Smooth muscle cell of the brain vasculature (primary cell): Measurements from ENCODE around the gene PKD1.

Experiments
- DNase-seq: peaks from one replicate; pipeline ENCODE4 v3.0.0-alpha.2; 2012; ENCODE audit warnings: low read depth, low spot score

PKD1 gene

DNA sequence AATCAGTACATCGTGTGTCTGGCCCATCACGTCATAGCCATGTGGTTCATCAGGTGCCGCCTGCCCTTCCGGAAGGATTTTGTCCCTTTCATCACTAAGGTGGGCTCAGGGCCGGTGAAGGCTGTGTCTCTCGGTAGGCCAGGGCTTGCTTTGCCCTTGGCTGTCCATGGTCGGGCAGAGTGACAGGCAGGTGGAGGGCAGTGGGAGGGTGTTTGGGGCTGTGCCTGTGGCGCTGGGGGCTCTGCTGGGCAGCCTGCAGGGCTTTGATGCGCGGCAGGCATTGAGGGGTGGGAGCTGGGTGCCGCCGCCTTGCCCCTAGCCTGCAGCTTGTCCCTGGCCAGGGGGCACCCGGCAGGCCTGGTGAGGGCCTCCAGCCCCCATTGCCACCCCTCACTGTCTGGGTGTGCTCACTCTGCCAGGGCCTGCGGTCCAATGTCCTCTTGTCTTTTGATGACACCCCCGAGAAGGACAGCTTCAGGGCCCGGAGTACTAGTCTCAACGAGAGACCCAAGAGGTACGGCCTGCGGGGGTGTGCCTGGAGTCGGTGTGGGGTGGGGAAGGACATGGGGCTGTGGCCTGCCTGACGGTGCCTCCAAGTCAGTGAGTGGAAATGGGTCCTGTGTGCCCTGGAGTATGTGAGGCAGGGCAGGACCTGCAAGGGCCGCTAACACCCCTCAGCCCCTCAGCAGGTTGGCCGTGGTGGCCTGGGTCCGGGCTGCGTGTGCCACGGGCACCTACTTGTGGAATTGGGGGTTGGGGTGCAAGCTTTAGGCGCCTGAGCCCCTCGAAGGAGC is 59.4 kb downstream of the PKD1 start:
- no peak for DNase-seq

DNA sequence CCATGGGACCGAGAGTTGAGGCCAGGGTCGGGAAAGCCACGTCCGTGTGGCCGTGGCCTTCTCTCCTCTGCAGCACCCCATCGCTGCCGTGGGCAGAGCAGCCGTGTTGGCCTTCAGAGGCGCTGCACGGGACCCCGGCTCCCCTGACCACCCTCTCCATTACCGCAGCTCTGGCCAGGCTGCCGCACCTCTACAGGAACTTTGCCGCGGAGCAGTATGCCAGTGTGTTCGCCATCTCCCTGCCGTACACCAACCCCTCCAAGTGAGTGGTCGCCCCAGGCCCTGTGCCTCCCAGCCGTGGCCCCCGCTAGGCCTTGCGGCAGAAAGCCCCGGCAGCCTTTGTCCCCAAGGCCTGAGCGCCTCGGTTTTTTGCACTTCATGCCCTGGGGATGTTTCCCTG is 60.1 kb downstream of the PKD1 start:
- DNase-seq = no peak

DNA sequence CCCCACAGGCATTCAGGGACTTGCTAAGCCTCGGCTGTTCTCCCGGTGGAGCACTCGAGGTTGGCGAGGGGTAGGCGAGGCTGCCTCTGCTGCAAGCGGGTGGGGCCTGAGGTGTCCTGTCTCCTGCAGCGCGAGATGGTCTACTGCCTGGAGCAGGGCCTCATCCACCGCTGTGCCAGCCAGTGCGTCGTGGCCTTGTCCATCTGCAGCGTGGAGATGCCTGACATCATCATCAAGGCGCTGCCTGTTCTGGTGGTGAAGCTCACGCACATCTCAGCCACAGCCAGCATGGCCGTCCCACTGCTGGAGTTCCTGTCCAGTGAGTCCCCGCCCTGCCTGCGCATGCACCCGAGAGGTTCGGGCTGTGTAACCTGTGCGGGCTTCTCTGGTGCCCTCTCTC is 61.6 kb downstream of the PKD1 start:
- no peak for DNase-seq

DNA sequence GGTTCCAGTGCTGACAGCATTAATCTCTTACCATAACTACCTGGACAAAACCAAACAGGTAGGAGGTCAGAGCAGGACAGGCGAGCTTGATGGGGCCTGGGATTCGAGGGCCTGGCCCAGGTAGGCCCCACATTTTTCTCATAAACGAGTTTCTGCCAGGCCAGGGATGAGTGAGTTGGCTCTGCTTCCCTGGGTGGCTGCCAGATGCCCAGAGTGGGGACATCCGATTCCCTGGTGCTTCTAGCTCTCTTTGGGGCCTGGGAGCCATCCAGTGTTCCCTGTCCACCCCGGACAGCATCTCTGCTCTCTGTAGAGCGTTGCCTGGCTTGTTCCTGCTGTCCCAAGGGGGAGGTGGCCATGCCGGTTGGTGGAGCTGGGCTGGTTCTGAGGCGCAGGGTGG is 62.8 kb downstream of the PKD1 start:
- no peak for DNase-seq

DNA sequence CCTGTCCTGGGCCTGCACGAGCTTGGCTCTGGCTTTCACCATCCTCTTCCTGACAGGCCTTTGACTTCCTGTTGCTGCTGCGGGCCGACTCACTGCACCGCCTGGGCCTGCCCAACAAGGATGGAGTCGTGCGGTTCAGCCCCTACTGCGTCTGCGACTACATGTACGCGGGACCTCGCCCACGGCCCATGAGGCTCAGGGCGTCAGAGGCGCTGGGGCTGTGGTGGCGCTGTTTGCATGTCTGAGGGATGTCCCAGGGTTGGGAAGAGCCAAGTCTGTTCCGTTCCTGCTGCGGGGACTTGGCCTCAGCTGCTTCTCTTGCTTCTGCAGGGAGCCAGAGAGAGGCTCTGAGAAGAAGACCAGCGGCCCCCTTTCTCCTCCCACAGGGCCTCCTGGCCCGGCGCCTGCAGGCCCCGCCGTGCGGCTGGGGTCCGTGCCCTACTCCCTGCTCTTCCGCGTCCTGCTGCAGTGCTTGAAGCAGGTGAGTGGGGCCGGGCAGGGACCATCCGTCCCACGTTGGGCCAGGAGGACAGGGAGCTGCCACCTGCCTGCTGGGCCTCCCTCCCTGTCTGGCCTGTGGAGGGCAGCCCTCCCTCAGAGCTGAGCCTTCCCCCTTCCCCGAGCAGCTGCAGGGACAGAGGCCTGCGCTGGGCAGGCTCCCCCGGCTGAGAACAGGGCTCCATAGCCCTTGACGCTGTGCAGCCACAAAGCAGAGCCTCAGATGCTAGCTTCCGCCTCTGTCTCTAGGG is 64.1 kb downstream of the PKD1 start:
- no peak for DNase-seq

DNA sequence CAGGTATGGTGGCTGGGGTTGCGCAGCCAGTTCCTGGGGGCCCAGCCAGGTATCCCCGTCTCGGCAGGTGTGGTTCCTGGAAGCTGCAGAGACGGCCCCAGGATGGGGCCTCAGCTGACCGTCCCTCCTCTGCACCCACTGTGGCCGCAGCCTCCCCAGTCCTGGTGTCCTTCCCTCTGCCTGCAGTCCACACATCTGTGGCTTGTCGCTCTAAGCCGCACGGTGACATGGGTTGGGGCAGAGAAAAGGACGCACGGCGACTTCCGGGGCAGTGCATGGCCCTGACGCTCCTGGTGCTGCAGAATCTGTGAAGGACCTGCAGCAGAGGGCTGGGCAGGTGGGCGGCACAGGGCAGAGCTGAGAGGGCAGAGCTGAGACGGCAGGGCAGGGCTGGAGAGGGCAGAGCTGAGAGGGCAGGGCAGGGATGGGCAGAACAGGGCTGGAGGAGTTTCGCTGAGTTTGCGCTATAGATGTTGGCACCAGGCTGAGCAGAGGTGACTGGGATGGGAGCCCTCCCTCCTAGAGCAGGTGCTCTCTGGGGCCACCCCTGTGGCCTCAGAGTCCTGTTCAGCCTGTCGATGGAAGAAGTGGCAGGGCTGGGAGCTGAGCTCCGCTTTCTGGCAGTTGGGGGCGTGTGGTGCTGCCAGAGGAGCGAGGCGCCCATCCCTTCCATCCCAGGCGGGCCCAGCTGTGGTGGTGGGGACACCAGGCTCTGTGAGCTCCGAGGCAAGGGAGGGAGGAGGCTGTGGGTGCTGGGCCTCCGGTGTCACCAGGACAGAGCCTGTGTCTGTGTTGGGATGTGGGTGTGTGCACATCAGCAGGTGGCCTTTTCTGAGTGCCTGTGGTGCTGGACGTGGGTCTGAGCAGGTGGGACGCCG is 64.9 kb downstream of the PKD1 start:
- DNase-seq = no peak

DNA sequence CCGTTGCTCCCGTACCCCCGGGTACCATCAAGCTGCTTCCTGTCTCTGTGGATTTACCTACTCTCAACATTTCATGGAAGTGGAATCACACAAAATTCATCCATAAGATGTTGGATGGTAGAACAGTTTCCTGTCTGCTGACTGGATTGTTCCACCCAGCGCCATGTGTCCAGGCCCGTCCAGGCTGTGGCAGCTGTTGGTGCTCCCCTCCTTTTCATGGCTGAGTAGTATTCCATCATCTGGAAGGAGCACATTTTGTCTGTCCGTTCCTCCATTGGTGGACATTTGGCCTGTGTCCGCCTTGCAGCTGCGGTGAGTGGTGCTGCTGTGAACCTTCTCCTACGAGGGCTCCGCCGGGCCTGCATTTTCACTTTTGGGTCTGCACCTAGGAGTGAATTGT is 69.6 kb downstream of the PKD1 start:
- DNase-seq = no peak

DNA sequence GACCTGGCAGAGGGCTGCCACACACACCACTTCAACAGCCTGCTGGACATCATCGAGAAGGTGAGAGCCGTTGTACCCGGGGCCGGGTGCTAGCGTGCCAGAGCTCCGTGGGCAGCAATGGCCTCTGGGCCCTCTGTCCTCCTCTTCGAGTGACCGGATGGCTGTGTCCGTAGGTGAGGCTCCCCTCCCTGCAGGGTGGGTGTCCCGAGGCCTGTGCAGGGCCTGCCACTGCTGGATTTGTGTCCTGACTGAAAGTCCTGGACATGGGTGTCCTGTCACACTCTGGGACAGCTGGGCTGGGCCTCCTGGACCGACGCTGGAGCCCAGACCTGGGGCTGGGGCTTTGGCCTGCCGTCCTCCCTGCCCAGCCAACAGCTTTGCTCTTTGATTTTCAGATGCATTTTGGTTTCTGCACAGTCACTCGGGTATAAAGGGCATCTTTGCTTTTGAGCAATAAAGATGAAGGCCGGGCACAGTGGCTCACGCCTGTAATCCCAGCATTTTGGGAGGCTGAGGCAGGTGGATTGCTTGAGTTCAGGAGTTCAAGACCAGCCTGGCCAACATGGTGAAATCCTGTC is 71.2 kb downstream of the PKD1 start:
- no peak for DNase-seq

DNA sequence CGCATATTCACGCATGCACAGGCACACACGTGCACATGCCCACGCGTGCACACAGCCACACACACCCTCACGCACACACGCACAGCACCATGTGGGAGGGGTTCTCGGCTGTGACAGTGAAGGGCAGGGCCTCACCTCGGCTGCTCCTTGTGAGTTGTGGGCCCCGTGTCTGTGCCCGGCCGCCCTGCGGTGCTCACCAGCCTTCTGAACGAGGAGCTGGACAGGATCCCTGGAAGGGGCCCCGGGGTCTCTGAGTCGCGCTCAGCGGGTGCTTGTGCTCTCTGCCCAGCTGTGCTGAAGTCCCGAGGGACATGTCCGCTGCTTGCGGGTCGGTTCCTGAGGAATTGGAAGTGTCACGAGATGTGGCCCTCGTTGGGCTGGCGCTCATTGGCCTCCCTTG is 71.8 kb downstream of the PKD1 start:
- DNase-seq = no peak

DNA sequence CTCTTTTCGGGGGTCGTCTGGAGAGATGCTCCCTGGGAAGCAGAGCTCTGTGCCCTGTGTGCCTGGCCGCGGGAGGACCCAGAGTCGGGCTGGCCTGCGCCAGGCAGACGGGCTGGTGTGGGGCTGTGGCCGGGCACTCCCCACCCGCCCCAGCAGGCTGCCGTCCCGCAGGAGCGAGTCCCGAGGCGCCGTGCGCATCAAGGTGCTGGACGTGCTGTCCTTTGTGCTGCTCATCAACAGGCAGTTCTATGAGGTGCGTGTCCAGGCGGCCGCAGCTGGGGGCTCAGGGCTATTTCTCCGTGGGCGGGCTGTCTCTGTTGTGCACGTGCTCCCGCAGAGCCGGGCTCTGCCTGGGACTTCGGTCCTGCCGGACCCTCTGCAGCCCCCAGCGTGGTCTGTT is 72.9 kb downstream of the PKD1 start:
- no peak for DNase-seq

DNA sequence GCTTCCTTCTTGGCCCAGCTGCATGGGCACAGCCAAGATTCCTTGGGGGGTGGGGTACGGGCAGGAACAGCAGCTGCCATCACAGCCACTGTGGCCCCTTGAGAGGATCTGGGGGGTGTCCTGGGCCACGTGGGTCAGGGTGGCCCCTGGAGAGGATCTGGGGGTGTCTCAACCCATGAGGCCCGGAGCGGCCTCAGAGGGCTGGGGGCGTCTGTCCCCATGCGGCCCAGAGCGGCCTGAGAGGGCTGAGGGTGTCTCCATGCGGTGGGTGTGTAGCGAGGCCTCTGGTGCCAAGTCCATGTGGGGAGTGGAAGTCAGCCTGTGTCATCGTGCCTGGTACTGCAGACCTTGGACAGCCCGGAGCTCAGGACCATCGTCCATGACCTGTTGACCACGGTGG is 74.2 kb downstream of the PKD1 start:
- DNase-seq = no peak

DNA sequence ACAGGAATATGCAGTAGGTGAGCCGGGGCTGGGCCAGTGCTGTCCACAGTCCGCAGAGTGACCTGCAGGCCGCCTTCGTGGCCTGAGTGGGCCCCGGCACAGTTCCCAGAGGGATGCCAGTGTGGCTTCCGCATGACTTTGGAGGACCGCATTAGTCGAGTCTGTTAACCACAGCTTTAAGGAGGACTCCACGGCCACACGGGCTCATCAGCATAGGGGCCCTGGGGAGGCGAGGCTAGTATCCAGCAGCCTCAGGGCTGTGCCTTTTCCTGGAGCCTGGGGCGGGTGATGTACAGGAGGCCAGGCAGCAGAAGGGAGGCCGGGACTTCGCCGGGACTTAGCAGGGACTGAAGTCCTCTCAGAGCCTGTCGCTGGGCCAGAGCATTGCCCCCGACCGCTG is 74.7 kb downstream of the PKD1 start:
- DNase-seq = no peak

DNA sequence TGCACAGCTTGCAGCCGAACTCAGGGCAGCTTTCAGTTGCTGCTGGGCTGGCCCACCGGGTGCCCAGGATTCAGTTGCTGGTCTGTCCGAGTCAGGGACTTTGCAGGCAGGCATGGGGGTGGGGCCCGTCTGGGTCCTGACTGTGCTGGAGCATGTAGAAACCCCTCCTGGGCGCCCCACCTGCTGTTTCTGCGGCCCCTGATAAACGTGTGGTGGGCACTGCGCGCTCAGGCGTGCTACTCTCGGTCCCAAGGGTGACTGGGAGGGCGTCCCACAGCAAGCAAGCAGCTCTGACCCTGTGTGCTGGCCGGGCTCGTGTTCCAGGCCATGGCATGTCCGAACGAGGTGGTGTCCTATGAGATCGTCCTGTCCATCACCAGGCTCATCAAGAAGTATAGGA is 75.4 kb downstream of the PKD1 start:
- DNase-seq = no peak

DNA sequence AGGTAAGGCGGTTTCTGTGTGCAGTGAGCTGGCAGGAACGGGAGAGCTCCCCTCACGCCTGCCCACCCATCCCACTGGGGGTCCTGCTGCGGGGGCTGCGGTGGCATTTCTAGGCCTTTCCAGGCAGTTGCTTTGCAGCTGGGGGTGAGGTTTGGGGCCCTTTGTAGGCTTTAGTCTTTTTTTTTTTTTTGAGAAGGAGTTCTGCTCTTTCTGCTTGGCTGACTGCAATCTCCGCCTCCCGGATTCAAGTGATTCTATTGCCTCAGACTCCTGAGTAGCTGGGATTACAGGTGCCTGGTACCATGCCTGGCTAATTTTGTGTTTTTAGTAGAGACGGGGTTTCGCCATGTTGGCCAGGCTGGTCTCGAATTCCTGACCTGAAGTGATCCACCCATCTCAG is 76.8 kb downstream of the PKD1 start:
- no peak for DNase-seq

DNA sequence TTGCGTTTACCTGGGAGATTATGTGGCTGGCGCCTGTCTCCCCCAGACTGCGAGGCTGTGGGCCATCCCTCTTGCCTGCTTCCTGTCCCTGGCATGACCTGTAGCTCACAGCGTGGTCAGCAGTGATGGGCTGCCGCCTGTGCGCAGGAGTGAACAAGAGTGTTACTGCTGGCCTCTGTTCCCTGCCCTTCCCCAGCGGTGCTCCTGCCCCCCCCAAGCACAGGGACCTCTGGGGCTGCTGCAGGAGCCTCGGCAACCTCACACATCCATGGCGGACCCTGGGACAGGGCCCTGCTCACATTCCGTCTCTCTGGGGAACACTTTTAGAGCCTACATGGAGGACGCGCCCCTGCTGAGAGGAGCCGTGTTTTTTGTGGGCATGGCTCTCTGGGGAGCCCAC is 77.3 kb downstream of the PKD1 start:
- no peak for DNase-seq

DNA sequence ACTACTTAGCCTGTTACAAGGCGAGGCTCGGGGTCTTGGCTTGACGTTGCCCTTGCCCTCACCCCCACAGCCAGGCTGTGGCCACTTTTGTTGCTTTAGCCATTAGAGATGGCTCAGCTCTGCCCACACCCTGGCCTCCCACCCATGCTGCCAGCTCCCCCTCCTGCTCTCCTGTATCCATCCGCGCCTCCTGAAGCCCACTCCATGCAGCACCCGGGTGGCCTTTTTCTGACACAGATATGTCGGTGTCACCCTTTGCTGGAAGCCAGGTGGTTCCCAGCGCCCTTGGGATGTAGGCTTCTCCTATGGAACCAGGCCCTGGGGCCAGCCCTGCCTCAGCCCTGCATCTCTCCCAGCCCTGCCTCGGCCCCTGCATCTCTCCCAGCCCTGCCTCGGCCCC is 78.3 kb downstream of the PKD1 start:
- no peak for DNase-seq

DNA sequence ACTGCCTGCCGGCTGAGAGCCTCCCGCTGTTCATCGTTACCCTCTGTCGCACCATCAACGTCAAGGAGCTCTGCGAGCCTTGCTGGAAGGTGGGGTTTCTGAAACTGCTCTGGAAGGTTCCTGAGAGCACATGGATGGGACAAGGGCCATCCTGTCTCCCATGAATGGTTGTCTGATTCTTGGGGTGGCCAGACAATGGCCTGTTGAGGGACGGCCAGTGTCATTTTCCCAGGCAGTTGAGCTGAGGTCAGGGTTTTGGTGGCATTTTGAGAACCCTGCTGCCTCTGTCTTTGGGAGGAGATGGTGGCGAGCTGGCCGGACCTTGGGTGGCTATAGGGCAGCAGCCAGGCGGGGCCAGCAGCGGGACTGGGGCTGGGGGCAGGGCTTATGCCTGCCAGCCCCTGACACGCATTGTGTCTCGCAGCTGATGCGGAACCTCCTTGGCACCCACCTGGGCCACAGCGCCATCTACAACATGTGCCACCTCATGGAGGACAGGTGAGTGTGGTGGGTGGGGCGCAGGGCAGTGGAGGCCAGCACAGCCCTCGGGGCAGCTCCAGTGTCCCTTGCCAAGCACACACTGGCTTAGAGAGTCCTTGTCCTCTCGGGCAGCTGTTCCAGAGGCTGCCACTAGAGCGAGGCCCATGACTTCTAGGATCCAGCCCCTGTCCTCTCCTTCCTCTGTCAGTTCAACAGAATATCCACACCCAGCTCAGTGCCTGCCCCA is 78.9 kb downstream of the PKD1 start:
- DNase-seq = no peak

DNA sequence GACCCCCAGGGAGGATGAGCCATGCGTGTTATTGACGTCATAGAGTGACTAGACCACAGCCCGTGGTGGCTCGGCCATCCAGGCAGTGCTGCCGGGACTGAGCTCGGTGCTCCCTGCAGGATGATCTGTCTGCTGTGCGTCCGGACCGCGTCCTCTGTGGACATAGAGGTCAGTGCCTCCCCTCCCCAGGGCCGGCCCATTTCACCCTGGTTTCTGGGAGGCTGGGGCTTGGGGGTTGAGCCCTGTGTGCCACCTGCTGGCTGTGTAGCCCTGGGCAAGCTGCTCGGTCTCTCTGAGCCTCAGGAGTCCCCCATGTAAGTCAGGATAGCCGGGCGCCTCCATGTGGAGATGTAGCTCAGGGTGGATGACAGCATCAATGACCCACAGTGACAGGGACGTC is 79.6 kb downstream of the PKD1 start:
- no peak for DNase-seq

DNA sequence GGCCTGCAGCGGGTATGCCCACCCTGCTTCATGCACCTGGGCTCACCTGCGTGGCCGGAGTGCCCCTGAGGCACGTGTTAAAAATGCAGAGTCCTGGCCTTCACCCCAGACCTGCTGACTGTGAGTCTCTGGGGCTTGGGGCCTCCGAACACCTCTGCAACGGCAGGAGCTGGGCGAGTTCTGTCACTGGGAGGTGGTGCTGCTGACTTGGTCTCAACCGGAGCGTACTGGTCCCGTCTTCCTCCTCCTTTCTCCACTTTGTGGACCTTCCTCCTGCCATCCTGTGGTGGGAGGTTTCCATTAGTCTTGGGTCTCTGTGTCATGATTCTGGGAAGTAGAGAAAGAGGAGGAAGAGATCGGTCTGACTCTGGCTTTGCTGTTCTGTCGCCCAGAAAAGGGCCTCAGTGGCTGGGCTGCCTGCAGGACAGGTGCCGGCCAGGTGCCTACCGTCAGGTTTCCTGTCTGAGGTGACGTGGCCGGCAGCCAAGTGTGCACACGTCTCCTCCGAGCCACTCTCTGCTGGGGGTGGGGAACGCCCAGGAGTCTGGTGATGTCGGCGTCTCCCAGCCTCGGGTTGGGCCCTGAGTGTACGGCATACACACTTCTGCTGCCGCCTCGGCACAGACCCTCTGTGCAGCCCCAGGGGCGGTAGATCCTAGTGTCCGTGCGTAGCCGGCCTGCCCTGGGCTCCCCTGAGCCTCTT is 81.0 kb downstream of the PKD1 start:
- DNase-seq = no peak

DNA sequence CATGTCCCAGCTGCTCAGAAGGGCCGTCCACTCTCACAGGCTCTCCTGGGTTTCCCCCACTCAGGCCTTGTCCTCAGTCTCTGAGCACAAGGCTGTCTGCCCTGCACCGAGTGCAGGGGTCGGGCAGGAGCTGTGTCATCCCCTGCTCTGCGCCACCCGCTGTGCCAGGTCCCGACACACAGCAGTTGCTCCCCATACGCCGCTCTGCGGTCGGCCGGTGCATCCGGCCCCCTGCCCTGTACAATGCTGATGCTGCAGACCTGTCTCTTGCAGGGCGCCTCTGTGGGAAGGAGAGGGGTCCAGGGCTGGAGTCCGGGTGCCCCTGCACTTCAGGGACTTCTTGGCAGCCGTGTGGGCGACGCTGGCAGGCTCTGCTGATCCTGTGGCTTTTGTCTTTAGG is 81.8 kb downstream of the PKD1 start:
- no peak for DNase-seq

DNA sequence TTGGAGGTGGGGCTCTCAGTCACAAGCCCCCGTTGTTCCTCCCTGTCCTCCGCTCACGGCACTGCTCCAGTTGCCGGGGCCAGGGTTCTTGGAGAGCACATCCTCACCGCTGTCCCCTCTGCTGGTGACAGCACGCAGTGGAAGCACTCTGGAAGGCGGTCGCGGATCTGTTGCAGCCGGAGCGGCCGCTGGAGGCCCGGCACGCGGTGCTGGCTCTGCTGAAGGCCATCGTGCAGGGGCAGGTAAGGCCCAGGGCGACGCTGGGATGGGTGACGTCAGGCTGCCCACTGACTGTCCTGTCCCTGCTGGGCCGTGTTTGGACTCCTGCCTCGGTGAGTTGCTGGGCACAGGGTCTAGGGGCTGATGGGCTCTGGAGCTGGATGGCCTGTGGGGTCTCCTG is 82.5 kb downstream of the PKD1 start:
- DNase-seq = no peak
